GM18951 (cell line): ENCODE measurements around the gene JADE2.

Source experiments
- POLR2A ChIP-seq: IDR thresholded peaks from 4 replicates; pipeline ENCODE4 v1.6.1; 2011; ENCODE audit warnings: mild to moderate bottlenecking; ENCODE audit not compliant: insufficient read length, insufficient read depth; ENCODE audit errors: extremely low read depth
- in situ Hi-C: fragments of 300-500 bp; cut with MboI; formaldehyde crosslinking; loops from one replicate; pipeline ENCODE4 v1.12.0; 2022; ENCODE audit warnings: low sequenced_read_pairs, mixed read lengths, inconsistent platforms; ENCODE audit not compliant: unreplicated experiment

The JADE2 gene

DNA sequence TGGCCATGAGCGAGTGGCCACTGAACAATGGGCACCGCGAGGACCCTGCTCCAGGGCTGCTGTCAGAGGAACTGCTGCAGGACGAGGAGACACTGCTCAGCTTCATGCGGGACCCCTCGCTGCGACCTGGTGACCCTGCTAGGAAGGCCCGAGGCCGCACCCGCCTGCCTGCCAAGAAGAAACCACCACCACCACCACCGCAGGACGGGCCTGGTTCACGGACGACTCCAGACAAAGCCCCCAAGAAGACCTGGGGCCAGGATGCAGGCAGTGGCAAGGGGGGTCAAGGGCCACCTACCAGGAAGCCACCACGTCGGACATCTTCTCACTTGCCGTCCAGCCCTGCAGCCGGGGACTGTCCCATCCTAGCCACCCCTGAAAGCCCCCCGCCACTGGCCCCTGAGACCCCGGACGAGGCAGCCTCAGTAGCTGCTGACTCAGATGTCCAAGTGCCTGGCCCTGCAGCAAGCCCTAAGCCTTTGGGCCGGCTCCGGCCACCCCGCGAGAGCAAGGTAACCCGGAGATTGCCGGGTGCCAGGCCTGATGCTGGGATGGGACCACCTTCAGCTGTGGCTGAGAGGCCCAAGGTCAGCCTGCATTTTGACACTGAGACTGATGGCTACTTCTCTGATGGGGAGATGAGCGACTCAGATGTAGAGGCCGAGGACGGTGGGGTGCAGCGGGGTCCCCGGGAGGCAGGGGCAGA lies 53.3 kb downstream of the JADE2 start:
- in situ Hi-C loops: loop anchor here (5.0 kb wide), 1 partner anchor 276 kb away; no protein-coding TSS in a partner anchor
- no peak for TF ChIP-seq POLR2A

DNA sequence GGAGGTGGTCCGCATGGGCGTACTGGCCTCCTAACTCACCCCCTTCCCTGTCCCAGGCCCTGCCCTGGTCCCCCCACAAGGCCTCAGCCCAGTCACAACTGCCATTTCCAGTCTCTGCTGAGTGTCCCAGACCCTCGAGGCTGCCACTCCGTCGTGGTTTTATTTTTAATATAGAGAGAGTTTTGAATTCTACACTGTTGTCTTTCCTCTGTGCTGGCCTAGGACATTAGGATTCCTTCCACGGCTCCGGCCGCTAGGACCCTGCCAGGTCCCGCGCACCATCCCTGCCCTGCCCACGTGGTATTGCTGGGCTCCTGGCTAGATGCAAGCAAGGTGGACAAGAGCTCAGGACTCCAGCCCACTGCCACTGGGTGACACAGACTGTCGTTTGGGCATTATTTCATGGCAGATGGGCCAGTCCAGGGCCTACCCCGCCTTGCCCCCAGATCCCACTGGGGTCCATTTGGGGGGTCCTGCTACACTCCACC lies 53.9 kb downstream of the JADE2 start:
- TF ChIP-seq POLR2A: no peak
- in situ Hi-C loops: loop anchor here (5.0 kb wide), 1 partner anchor 277 kb away; no protein-coding TSS in a partner anchor

DNA sequence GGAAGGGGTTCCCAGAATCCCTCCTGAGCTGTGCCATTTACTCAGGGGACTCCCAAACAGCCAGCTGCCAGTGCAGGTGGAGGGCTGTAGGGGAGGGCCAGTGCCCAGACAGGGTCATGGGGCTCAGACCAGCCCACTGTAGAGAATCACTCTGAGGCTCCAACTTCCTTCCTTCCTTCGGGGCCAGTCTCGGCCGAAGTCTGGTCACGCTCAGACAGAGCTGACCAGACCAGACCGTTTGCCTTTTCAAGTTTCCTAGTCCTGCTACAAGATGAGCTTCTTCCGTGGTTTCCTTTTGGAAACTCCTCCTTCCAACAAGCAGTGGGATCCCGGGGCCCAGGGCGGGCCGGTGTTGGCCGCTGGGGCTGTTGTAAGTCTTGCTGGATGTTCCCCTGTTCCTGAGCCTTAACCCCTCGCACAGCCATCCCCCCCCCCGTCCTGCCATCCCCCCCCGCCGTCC lies 54.6 kb downstream of the JADE2 start:
- in situ Hi-C loops: loop anchor here (10.0 kb wide), 1 partner anchor 405 kb away; the partner anchor contains the start of gene SKP1
- no peak for TF ChIP-seq POLR2A

DNA sequence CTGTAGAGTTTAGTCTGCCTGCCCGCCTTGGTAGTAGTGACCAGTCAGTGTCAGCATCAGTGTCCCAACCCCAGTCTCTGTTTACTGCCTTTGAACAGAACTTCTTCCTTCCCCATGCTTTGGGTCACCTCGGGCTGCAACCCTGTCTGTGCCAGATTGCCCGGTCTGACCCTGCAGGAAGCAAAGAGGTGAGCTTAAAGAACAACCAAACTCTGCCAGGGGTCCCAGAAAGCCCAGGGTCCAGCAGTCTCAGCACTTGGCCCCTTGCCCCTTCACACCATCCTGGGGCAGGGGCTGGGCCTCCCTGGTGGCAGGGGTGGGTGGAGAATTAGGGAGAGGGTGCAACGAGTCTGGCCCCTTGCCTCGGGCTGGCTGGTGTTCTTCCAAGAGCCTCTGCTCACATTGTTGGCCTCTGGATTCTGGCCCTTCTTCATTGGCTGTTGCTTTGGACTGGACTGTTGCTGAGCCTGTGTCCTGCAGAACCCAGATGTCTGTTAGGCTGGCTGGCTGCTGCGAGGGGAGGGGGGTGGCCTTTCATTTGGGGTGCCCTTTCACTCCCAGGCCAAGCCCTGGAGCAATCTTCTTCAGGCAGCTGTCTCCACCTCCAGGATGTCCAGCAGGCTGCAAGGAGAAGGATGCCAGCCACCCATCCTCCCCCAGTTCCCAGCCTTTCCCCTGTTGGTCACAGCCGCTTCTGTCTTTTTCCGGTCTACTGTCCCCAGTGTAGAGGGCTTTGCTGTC lies 55.9 kb downstream of the JADE2 start:
- TF ChIP-seq POLR2A: no peak
- in situ Hi-C loops: loop anchor here (10.0 kb wide), 1 partner anchor 407 kb away; the partner anchor contains the start of gene SKP1

DNA sequence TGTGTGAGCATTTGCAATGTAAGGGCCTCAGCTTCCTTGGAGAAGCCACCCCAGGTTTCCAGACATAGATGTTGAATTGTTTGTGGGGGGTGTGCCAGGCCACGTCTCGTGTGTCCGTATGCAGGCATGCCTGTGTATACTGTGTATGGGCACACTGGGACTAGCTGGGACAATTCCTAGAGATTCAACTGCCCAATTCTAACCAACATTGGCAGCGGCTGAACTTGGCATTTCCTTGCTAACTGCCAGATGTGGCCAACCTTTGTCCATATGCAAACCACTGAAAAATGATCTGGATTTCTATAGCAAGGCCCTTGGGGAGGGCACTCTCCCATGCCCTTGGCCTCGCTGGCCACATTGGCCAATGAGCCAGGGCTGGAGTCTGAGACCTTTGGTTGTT lies 56.8 kb downstream of the JADE2 start:
- no peak for TF ChIP-seq POLR2A
- in situ Hi-C loops: loop anchor here (10.0 kb wide), 1 partner anchor 407 kb away; the partner anchor contains the start of gene SKP1

DNA sequence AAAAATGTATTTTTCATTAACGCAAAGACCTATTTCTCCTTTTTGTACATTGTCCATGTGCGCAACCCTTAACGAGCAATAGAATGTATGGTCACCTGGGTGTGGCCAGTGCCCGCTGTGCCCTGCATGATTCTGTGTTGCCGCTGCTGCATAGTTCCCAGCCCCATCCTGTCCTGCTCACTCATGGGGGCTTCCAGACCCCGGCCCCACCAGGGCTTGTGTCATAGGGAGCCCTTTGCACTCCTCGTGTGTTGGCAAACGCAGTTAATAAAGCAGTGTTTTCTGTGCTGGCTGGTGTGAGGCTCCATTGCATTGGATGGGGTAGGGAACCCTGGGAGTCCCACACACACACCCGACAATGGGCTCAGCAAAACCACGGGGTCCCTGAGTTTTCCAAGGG lies 57.5 kb downstream of the JADE2 start:
- TF ChIP-seq POLR2A: no peak
- in situ Hi-C loops: loop anchor here (10.0 kb wide), 1 partner anchor 408 kb away; the partner anchor contains the start of gene SKP1

DNA sequence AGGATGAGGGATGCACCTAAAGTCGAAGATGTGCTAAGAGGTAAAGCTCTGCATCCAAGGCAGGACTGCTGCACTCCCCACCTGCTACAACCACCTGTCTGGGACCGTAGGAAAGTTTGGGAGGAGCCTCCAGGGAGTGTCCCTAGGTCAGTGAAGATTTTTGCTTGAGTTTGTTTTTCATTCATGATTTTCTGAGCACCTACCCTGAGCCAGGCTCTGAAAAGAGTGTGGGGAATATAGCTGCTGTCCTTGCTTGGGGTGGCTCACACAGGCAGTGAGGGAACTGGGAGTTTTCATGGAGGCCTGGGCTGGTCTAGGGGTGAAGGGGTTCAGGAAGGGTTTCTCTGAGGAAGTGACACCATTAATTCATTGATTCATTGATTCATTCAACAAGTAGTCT lies 58.3 kb downstream of the JADE2 start:
- in situ Hi-C loops: loop anchor here (10.0 kb wide), 1 partner anchor 409 kb away; the partner anchor contains the start of gene SKP1
- no peak for TF ChIP-seq POLR2A

DNA sequence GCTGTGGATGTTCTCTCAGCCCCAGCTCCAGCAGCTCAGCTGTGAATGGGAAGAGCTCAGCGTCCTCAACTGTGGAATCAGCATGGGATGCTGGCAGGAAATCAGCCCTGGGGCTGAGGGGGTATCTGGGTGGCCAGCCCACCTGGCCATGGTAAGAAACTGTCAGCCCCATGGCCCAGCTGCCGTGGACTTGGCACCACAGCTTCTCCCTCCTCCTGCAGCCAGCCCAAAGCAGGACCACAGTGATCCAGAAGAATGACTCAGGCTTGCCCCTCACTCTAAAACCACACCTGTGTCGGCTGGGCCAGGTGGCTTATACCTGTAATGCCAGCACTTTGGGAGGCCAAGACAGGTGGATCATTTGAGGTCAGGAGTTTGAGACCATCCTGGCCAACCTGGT lies 59.2 kb downstream of the JADE2 start:
- in situ Hi-C loops: loop anchor here (10.0 kb wide), 1 partner anchor 410 kb away; the partner anchor contains the start of gene SKP1

DNA sequence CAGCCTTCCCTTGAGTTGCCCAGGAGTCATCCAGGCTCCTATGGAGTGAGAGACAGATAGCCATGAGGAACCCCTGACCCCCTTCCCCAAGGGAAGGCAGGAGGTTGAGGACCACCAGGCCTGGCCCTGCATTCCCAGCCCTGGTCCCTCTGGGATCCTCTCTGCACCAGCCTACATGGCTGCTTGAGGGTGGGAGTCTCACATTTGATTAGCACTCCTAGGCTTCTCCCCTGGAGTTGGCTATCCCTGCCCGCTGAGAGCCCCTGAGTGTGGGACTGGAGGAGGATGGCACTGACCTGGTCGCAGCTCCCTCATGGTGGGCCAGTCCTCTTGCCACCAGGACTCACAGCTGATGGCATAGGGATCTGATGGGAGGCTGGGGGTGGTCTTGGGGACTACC lies 60.5 kb downstream of the JADE2 start:
- in situ Hi-C loops: loop anchor here (10.0 kb wide), 1 partner anchor 411 kb away; the partner anchor contains the start of gene SKP1
- TF ChIP-seq POLR2A: no peak

More for the DNA sequence above, 59.2 kb downstream of the JADE2 start:
- no peak for TF ChIP-seq POLR2A

DNA sequence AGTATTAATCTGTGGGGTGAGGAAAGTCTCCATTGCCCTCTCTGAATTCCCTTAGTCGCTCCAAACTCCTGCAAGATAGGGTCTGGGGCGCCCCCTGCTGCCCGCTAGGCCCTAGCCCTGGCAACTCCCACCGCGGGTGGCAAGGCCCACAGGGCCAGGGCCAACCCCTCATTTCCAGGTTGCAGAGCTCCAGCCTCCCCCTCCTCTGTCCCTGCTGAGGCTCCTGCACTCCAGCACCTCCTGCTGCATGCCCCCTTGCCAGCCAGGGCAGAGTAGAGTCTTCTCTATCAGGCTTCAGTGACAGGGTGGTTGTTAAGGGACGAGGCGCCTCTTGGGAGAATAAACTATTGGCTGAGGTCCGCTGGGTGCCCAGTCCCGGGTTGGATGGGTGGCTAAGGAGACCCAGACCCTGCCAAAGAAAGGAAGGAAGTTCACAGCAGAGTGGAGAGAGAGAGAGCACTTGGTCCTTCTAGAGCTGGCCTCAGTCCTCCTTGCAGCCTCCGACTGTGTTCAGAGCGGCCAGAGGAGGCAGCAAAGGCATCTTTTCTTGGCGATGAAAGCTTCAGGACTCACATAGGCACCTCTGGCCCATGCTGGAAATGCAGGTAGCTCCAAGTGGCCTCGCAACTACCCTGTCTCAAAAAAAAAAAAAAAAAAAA lies 61.5 kb downstream of the JADE2 start:
- no peak for TF ChIP-seq POLR2A

DNA sequence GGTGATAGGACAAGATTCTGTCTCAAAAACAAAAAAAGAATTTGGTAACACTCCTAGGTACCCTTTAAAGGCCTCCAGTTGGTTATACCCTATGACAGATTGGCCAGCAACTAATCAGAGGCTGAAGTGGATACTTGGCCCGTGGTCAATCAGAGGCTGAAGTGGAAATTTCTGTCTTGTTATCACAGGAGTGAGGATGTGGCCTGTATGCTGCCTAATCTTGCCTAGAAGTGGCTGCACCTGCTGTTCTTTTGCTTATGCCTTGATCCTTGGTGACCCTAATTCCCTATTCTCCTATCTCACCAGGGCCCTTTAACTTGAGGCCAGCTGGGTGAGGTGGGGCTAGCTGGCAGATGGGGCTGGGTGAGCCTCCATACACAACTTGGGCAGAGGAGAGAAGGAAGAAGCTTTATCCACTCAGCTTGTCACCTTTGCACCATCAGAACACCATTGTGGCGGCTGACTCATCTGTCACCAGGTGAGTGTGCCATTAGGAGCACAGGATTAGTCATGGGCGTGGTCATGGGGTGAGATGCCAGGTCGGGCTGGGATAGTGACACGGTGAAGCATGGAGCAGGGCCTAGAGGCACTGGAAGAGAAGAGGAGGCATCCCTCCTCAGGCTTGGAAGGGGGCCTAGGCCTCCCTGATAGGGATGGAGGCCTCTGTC lies 65.7 kb downstream of the JADE2 start:
- in situ Hi-C loops: no loop called here

More for the DNA sequence above, 61.5 kb downstream of the JADE2 start:
- in situ Hi-C loops: loop anchor here (10.0 kb wide), 1 partner anchor 412 kb away; the partner anchor contains the start of gene SKP1

DNA sequence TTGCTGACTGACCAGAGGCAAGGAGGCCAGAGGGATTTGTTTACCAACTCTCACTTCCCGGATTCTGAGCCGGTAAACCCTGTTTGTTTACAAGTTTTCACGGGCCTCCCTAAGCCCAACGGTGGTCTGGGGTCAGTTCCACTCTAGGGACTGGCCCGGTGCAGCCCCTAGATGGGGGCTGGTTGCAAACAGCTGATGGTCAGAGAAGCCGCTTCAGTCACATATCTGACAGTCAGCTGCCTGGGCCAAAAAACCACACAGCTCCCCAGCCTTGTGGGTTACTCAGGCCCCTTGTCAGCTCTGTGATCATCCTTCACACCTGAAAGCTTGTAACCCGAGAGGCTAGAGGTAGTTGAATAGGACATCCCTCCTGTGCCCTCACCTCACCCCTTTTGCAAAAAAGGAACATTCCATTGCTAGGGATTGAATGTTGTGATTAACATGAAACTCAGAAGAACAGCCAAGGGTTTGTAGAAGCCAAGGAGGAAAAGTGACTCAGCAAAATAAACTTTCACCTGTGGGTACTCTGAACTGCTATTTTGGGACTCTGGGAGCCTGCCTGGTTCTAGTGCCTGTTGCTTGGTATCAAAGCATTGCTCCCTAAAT lies 66.8 kb downstream of the JADE2 start:
- in situ Hi-C loops: no loop called here
- TF ChIP-seq POLR2A: no peak

More for the DNA sequence above, 65.7 kb downstream of the JADE2 start:
- TF ChIP-seq POLR2A: no peak
